Measurements from ENCODE around the gene DHRS13.

Gene DHRS13

GRCh38 chr17:28902819-28903545 is at the start of gene DHRS13:
Gene DHRS13, minus strand, starts transcription at chr17:28903079. Its CDS starts 135 bp downstream, at chr17:28902944.
- in situ Hi-C loops (cut with MboI; ENCODE audit: low sequenced_read_pairs) = no loop called here

- in situ Hi-C loops (cut with MboI; ENCODE audit: low sequenced_read_pairs) = no loop called here
Measured at GRCh38 chr17:28951991-28952975, 49.4 kb upstream of the DHRS13 start.

GRCh38 chr17:28951428-28951990 is 48.6 kb upstream of the DHRS13 start, which contains the start of gene PHF12:
Gene PHF12, minus strand, starts transcription at chr17:28951518. Its CDS starts 558 bp downstream, at chr17:28950960.
- in situ Hi-C loops (cut with MboI; ENCODE audit: low sequenced_read_pairs) = no loop called here

- in situ Hi-C loops (cut with MboI; ENCODE audit: low sequenced_read_pairs) = no loop called here
Measured at GRCh38 chr17:28950752-28951427, 48.0 kb upstream of the DHRS13 start.

- in situ Hi-C loops (cut with MboI; ENCODE audit: low sequenced_read_pairs) = no loop called here
Measured at GRCh38 chr17:28950017-28950751, 47.3 kb upstream of the DHRS13 start.

- in situ Hi-C loops (cut with MboI; ENCODE audit: low sequenced_read_pairs) = no loop called here
Measured at GRCh38 chr17:28949185-28950016, 46.5 kb upstream of the DHRS13 start.

GRCh38 chr17:28948873-28949184 is 46.0 kb upstream of the DHRS13 start:
- in situ Hi-C loops (cut with MboI; ENCODE audit: low sequenced_read_pairs) = no loop called here

- in situ Hi-C loops (cut with MboI; ENCODE audit: low sequenced_read_pairs) = no loop called here
Measured at GRCh38 chr17:28948342-28948741, 45.5 kb upstream of the DHRS13 start.

GRCh38 chr17:28947639-28948038 is 44.8 kb upstream of the DHRS13 start:
- in situ Hi-C loops (cut with MboI; ENCODE audit: low sequenced_read_pairs) = no loop called here

- in situ Hi-C loops (cut with MboI; ENCODE audit: low sequenced_read_pairs) = no loop called here
Measured at GRCh38 chr17:28946239-28946638, 43.4 kb upstream of the DHRS13 start.

GRCh38 chr17:28944862-28945741 is 42.2 kb upstream of the DHRS13 start:
- in situ Hi-C loops (cut with MboI; ENCODE audit: low sequenced_read_pairs) = no loop called here

- in situ Hi-C loops (cut with MboI; ENCODE audit: low sequenced_read_pairs) = no loop called here
Measured at GRCh38 chr17:28944343-28944742, 41.5 kb upstream of the DHRS13 start.

GRCh38 chr17:28942925-28943324 is 40.0 kb upstream of the DHRS13 start:
- in situ Hi-C loops (cut with MboI; ENCODE audit: low sequenced_read_pairs) = no loop called here

GRCh38 chr17:28941251-28941650 is 38.4 kb upstream of the DHRS13 start:
- in situ Hi-C loops (cut with MboI; ENCODE audit: low sequenced_read_pairs) = no loop called here

GRCh38 chr17:28940675-28941074 is 37.8 kb upstream of the DHRS13 start:
- in situ Hi-C loops (cut with MboI; ENCODE audit: low sequenced_read_pairs) = no loop called here

GRCh38 chr17:28940142-28940541 is 37.3 kb upstream of the DHRS13 start:
- in situ Hi-C loops (cut with MboI; ENCODE audit: low sequenced_read_pairs) = no loop called here

GRCh38 chr17:28938552-28938951 is 35.7 kb upstream of the DHRS13 start:
- in situ Hi-C loops (cut with MboI; ENCODE audit: low sequenced_read_pairs) = no loop called here

- in situ Hi-C loops (cut with MboI; ENCODE audit: low sequenced_read_pairs) = no loop called here
Measured at GRCh38 chr17:28937044-28937729, 34.3 kb upstream of the DHRS13 start.

Data from HL-60/S4 treated with retinoic acid at 250 ng/mL for 4 days and 3 days (cell line).